GM21526 (cell line): ENCODE measurements around the gene RPL28.

Experiments used
- ATAC-seq: cut with Tn5 transposase; IDR thresholded peaks from one replicate; pipeline ENCODE4 v1.9.1; 2021; ENCODE audit warnings: moderate library complexity; ENCODE audit not compliant: unreplicated experiment, low FRiP score

Gene RPL28

DNA sequence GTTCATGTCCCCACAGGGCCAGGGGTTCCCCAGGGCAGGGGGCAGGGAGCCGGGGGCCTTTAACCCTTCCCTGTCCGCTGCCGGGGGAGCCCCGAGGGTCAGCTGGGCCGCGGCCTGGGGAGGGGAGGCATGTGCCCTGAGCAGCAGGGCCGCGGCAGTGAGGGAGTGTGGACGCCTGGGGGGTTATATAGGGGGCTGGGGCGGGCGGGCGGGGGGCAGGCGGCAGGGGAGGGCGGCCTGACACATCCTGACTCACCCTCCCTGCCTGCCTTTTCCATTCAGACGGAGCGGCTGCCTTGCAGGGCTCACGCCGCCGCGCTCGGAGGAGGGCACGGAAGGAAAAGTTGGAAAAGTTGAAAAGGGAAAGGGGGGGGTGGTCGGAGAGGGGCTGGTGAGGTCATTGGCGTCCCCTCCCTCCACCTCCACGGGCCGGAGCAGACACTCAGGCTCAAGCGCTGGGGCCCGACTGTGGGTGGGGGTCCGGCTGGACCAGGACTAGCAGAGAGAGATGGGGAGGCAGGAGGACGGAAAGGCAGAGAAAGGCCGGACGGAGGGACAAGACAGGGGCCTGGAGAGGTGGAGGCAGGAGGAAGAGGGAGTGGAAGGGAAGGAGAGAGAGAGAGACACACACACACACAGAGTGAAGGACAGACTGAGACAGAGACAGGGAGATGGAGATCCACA is 15.3 kb upstream of the RPL28 start, which contains the start of gene IL11:
Gene IL11, minus strand, starts transcription at position 159 of the 684 bp plus-strand sequence. Its CDS starts 153 bp downstream, at position 6.
- no peak for ATAC-seq

DNA sequence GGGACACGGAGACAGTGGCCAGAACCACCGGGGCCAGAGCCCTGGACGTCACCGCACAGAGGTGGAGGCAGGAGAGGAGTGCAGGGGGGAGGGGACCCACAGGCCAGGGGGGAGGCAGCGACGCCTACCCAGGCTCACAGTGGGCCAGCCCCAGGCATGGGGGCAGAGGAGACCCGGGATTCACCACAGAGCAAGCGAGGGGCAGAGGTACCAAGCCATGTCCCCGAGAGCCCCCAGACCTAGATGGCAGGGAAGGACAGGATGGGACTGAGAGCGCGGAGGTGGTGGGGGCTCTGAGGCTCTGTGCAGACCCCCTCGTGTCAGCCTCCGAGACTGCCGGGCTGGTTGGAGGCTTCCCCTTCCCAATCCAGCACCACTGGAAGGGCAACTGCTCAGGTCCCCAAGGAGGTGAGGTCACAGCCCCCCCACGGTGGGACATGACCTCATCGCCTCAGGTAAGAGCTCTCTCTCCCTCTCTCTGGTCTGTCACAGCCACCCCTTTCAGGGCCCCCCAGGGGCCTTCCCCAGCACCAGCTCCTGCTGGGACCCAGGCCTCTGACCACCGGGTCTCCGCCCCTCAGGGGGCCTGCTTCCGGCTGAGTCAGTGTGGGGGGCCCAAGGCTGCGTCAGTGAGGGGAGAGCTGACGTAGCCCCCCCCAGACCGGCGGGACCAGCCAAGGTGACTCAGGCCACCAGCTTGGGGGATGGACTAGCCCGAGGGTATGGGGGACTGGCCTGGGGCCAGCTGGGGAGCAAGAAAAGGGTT is 13.2 kb upstream of the RPL28 start:
- ATAC-seq, result no peak

DNA sequence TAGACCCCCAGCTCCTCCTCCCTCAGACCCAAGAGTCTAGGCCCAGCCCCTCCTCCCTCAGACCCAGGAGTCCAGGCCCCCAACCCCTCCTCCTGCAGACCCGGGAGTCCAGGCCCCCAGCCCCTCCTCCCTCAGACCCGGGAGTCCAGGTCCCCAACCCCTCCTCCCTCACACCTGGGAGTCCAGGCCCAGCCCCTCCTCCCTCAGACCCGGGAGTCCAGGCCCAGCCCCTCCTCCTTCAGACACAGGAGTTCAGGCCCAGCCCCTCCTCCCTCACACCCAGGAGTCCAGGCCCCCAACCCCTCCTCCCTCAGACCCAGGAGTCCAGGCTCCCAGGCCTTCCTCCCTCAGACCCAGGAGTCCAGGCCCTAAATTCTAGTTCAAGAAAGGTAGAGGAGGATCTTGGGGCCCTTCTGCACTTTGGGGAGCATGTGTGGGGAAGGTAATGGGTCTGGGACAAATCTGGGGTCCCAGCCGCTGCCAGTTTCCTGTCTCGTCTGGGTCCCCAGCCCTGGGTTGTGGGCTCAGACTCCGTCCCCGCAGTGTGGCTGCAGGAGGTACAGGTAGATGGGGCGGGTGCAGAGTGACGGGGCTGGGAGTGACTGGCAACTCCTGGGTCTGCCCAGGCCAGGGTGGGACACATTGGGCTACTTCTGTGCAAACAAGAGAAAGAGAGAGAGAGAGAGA is 12.3 kb upstream of the RPL28 start:
- ATAC-seq, result no peak

DNA sequence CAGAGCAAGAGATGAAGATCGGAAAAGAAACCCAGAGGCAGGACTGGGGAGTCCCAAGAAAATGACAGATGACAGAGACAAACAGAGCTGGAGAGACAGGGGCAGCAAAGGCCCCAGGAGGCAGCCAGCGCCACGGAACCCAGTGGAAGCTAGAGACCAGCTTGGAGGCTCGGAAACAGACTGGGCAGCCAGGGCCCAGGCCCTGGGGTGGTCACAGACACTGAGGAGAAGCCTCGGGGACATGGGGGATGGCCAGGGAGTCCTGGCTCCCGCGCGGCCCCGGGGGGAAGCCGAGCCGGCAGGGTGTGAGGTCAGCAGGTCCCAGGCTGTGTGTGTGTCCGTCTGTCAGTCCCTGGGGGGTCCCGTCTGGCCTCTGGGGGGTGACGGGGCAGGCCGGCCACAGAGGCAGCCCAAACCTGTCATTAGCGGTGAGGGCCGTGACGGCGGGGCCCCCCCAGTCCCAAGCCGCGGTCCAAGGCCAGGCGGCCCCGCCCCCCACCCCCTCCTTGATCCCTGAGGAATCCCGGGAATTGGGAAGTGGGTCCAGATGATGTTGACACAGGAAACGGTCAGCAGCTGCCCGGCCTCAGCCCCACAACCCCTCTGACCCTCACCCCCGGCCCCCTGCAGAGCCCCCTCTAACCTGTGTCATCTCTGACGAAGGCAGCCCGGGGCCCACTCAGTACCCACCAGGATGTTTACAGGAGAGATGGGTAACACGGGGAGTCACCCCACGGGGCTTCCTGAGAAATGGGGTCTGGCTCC is 11.6 kb upstream of the RPL28 start:
- no peak for ATAC-seq

DNA sequence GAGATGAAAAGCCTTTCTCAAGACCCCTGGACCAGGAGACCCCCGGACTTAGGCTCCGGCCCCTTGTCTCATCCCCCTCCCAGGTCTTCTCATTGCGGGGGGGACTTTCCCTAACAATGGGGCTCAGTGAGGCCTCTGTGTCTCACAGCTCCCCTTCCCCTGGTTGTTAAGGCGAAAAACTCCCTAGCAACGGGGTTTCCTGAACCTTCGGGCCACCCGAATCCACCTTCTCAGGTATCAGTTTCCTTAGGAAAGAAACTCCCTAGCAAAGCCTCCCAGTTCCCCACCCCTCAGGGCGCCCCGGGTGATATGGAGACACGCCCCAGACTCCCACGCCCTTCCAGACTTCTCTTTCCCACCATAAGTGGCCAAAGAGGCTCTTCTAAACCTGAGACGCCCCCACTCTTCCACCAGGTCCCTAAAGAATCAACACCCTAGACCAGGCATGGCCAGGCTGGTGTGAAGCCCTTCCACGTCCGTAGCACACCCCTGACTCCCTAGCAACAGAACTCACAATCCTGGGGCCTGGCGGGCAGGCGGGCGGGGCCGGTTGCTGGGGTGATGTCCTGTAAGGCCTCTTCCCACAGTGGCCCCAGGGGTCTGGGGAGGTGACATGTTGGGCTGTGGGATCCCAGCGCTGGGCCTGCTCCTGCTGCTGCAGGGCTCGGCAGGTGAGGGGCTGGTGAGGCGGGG is 9.3 kb upstream of the RPL28 start, which contains the start of gene TMEM190:
Gene TMEM190, plus strand, starts transcription at position 586 of the 693 bp plus-strand sequence. Its CDS starts 28 bp downstream, at position 614.
- ATAC-seq, result no peak

DNA sequence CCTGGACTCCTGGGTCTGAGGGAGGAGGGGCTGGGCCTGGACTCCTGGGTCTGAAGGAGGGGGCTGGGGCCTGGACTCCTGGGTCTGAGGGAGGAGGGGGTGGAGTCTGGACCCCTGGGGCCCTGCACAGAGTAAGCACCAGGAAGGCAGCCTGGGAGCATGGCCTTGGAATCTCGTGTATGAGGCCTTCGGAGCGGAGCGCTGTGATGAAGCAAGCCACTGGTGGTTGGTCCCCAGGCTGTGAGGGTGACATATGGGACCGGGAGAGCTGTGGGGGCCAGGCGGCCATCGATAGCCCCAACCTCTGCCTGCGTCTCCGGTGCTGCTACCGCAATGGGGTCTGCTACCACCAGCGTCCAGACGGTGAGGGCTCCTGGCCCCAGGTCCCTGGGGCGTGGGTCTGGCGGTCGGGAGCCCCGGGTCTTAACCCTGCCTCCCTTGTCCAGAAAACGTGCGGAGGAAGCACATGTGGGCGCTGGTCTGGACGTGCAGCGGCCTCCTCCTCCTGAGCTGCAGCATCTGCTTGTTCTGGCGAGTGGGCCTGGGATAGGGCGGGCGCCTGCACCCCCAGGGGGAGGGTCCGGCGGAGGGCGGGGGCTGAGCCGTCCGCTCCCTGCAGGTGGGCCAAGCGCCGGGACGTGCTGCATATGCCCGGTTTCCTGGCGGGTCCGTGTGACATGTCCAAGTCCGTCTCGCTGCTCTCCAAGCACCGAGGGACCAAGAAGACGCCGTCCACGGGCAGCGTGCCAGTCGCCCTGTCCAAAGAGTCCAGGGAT is 8.2 kb upstream of the RPL28 start:
- no peak for ATAC-seq

DNA sequence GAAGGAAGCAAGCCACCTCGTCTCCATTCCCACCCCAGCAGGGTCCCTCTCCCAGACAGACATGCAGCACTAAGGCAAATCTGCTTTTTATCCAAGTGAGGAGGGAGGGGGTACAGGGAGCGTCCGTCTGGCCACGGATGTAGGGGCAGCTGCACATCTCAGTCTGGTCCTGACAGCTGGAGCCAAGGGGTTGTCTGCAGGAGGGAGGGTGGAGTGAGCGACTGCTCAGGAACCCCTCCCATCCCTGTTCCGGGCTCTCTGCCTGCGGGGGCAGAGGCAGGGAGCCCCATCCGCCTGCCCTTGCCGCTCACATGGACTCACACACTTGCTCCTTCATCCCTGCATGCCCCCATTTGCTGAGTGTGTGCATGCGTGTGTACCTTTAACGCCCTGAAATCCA is 6.6 kb upstream of the RPL28 start:
- ATAC-seq, result no peak

DNA sequence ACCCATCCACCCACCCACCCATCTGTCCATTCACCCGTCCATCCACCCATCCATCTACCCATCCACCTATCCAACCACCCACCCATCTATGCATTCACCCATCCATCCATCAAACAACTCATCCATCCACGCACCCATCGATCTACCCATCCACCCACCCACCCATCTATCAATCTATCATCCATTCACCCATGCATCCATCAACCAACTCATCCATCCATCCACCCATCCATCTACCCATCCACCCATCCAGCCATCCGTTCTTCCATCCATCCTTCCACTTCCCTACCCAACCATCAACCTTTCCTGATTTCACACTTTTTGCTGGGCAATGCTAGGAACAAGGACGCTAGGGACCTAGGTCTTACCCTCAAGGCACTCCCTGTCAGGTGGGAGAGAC is 3.7 kb upstream of the RPL28 start:
- no peak for ATAC-seq

DNA sequence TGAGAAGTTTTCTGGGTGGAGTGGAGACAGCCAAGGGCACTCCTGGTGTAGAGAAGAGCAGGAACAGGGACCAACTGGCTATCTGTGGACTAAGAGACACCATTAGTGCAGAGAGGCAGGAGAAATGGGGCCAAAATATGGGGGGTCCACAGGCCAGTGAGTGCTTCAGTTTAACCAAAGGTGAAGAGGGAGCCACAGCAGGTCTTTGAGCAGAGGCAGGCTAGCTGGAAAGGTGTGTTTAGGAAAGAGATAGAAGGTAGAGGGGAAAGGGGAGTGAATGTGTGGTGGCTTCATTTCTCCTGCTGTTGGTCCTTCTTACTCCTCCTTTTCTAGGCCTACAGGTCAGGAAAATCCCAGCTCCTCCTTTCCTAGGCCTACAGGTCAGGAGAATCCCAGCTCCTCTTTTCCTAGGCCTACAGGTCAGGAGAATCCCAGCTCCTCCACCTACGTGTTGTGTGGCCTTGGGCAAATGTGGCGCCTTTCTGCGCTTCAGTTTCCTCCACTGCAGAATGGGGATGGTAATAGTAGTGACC is 3.1 kb upstream of the RPL28 start:
- no peak for ATAC-seq

DNA sequence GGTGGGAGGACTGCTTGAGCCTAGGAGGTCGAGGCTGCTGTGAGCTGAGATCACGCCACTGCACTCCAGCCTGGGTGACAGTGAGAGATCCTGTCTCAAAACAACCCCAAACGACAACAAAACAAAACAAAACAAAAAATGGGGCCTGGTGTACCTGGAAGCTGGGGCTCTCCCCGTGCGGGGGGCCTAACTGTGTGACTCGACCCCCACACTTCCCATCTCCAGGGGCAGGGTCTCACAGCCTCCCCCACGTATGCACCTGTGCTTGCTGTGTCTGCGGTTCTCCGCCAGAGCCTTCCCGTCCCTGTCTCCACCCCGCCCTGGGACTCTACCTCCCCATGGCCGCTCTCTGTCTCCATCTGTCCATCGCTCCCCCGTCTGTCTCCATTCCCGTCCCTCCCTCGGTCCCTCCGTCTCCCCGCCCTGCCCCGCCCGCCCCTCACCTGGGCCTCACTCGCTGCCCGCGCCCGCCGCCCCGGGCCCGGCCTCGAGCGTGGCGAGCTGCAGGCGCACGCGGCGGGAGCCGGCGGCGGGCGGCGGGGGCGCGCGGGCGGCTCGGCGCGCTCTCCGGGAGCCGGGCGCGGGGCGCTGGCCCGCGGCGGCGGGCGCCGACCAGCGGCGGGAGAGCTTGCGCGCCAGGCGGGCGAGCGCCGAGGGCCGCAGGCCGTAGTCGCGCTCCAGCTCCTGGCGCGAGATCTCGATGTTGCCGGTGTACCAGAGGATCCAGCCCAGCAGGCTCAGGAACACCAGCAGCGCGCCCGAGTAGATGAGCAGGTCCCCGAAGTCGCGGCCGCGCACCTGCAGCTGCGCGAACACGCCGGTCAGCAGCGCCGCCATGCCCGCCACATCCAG is 2.2 kb upstream of the RPL28 start:
- ATAC-seq, result no peak

DNA sequence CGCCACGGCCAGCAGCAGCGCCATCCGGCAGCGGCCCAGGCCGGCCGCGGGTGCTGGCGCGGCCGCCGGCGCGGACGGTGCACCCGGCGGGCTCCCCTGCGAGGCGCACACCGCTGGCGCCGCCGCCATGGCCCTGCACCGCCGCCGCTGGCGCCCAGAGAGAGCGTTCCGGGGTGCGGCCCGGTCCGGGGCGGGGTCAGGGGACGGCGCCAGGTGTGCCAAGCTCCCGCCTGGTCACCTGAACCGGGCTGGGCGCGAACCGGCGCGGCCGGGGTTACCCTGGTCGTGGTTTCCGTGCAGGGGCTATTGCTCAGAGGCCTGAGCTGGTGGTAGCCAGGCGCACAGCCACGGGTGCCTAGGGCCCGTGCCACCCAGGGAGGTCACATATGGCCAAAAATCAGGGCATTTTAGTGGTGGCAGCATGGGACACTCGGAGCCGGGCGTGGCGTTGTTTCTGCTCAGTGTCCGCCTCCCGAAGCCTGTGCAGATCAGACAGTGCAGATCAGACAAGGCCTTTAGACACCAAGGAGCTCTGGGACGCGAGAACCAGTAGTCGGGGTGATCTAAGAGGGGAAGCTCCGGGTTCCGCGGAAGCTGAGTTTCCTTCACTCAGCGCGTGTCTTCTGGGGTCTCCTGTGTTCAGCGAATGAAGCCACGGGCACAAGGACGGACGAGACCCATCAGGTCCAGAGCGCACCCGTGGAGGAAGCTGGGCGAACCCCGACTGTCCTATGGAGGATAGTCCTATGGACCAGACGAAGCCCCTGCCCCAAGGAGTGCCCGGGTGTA is 1.4 kb upstream of the RPL28 start, which contains the start of gene TMEM238:
Gene TMEM238, minus strand, starts transcription at position 162 of the 789 bp plus-strand sequence. Its CDS starts 33 bp downstream, at position 129.
- ATAC-seq, result no peak

DNA sequence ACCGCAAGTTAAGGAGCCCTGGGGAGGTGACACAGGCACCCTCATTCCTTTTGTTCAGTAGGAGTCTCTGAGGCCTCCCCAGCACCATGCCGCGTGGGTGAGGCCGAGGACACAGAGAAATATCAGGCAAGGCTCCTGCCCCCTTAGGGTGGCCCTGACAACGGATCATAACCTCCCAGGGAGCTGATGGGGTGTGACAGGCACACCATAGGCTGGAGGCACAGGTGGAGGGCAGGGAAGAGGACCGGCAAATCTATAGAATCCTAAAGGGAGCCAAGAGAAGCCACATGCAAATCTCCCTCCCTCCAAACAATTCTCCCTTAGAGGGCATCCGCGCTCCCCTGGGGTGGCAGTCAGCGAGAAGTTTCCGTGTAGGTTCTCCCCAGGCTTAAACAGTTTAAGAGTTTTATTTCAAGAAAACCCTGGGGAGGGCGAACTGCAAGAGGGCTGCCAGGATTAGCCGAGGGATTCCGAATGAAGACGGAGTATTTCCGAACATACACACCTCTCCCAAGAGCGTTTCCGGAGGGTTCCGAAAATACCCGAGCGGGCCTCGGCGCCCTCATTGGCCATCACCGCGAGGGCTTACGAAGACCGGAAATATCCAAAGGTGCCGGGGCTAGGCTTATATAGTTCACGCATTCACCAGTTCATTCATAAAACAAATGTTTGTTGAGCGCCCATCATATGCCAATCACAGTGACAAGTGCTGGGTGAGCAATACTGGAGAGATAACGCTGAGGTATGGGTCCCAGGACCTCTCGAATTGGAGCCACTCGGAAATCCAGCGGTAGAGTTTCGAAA is 610 bp upstream of the RPL28 start:
- peak; percentile 59 for ATAC-seq

DNA sequence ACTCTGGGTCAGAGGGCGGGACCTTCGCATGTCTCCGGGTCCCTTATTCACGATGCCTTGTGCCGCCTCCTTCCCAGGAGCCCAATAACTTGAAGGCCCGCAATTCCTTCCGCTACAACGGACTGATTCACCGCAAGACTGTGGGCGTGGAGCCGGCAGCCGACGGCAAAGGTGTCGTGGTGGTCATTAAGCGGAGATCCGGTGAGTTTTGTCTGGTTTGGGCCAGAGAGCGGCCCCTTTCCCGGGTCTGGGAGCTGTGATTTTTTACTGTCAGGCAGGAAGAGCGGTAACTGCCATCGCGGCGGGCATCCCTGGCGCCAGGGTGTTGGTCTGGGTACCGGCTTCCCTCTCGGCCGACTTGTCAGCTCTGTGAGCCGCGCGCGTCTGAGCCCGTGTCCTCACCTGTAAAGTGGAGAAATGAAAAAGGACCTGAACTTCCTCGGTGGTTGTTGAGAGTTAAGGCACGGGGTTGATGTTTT is 800 bp downstream of the RPL28 start:
- no peak for ATAC-seq

DNA sequence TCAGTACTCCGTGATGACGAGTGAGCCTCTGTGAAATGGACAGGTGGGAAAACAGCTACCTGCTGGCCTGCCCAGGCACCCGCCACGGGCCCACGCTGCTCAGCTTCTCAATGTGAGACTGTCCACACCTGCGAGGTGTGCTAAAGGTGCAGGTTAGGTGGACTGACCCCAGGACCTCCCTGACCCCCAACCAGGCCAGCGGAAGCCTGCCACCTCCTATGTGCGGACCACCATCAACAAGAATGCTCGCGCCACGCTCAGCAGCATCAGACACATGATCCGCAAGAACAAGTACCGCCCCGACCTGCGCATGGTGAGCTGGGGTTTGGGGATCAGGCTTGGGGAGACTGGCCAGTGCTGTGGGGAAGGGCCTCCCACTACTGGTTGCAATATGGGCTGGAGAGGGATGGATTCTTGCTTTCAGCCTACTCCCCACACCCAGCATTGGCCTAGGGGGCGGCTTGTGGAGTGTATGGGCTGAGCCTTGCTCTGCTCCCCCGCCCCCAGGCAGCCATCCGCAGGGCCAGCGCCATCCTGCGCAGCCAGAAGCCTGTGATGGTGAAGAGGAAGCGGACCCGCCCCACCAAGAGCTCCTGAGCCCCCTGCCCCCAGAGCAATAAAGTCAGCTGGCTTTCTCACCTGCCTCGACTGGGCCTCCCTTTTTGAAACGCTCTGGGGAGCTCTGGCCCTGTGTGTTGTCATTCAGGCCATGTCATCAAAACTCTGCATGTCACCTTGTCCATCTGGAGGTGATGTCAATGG is 2.2 kb downstream of the RPL28 start:
- ATAC-seq, result no peak
